K562 (cell line): ENCODE measurements around the gene EPB41L1. TPM values are rescaled to one million over a fixed set of nuclear protein-coding genes. Genes with fewer than 3 reads are reported as not detected.

Source experiments
- ATAC-seq: fragments of 200-7000 bp; cut with Tn5 transposase; 3 replicates; pipeline ENCODE4 v1.9.1; 2020; ENCODE audit warnings: moderate library complexity
- BruUV-seq: library from RNA; stranded (reverse); fragments of 400-500 nt; replicated peaks from 2 replicates; lab custom pipeline; 2021; lab: Mats Ljungman, UMichigan
- CTCF ChIA-PET: fragments of 300-600 bp; formaldehyde crosslinking; extraction: SDS; loops from one replicate; lab custom pipeline; 2021; ENCODE audit warnings: low intra/inter-chr PET ratio; lab: Yijun Ruan, JAX
- POLR2A ChIA-PET: fragments of 300-600, 350-650 bp; sonication (Branson Sonifier 250); formaldehyde crosslinking; extraction: SDS; loops from one replicate; lab custom pipeline; 2021; ENCODE audit warnings: antibody characterized with exemption, inconsistent platforms; lab: Yijun Ruan, JAX
- DNase-seq, 4 experiments: peaks; one replicate each; pipeline versions ENCODE4 v3.0.0 to v3.0.0-alpha.2; 2011 to 2018; ENCODE audit warnings: low spot score in 3 of 4, mixed read lengths in 3 of 4; ENCODE audit errors: extremely low read depth in 1 of 4
- FAIRE-seq: peaks from 2 replicates; lab custom pipeline; 2011; peaks lifted over from hg19 to GRCh38; lab: Jason Lieb, UNC
- H2AFZ ChIP-seq: 2 replicates; pipeline ENCODE4 v1.6.0; 2011; ENCODE audit warnings: low read depth, low read length, control low read depth, inconsistent platforms
- H3K27ac ChIP-seq: fragments of 200-600 bp; 3 replicates; pipeline ENCODE4 v1.8.0; 2011; ENCODE audit warnings: low read depth, mild to moderate bottlenecking, control low read depth, inconsistent platforms, low read length, moderate library complexity, mixed read lengths; ENCODE audit errors: extremely low read depth
- H3K27me3 ChIP-seq, 2 experiments: fragments of 300-600 bp in 1 of 2; 2 replicates in 1 of 2; 3 replicates in 1 of 2; pipeline versions ENCODE4 v1.6.0 to v1.8.0; 2011; ENCODE audit warnings: inconsistent platforms in 2 of 2, low read length in 2 of 2, mild to moderate bottlenecking in 1 of 2, mixed read lengths in 1 of 2, moderate library complexity in 1 of 2; ENCODE audit not compliant: control insufficient read depth in 2 of 2, insufficient read depth in 2 of 2
- H3K36me3 ChIP-seq: fragments of 300-600 bp; 3 replicates; pipeline ENCODE4 v1.8.0; 2011; ENCODE audit warnings: mild to moderate bottlenecking, low read length, inconsistent platforms; ENCODE audit not compliant: control insufficient read depth, insufficient read depth
- H3K4me1 ChIP-seq, 2 experiments: fragments of 200-600 bp in 1 of 2; replicated peaks in 1 of 2; 2 replicates in 1 of 2; 3 replicates in 1 of 2; pipeline versions ENCODE4 v1.5.1 to v1.8.0; 2011; ENCODE audit warnings: inconsistent platforms in 2 of 2, low read length in 2 of 2, mild to moderate bottlenecking in 1 of 2, mixed read lengths in 1 of 2, moderate library complexity in 1 of 2; ENCODE audit not compliant: control insufficient read depth in 2 of 2, insufficient read depth in 2 of 2
- H3K4me2 ChIP-seq: 2 replicates; pipeline ENCODE4 v1.6.1; 2011; ENCODE audit warnings: low read length, control low read depth, inconsistent platforms, mixed read lengths; ENCODE audit not compliant: insufficient read depth
- H3K4me3 ChIP-seq: fragments of 200-600 bp; sonication (generic), shearing (Covaris generic); 2 replicates; pipeline ENCODE4 v1.5.1; 2016; ENCODE audit warnings: control low read depth, inconsistent platforms
- H3K79me2 ChIP-seq: fragments of 200-600 bp; 3 replicates; pipeline ENCODE4 v1.8.0; 2011; ENCODE audit warnings: low read length, inconsistent platforms; ENCODE audit not compliant: control insufficient read depth, insufficient read depth
- H3K9ac ChIP-seq, 2 experiments: 2 replicates each; pipeline versions ENCODE4 v1.6.0 to v1.6.1; 2011; ENCODE audit warnings: low read depth in 2 of 2, low read length in 2 of 2, control low read depth in 1 of 2, inconsistent platforms in 1 of 2, mild to moderate bottlenecking in 1 of 2, mixed read lengths in 1 of 2; ENCODE audit not compliant: insufficient read depth in 1 of 2
- H3K9me1 ChIP-seq: one replicate; pipeline ENCODE4 v1.6.0; 2011; ENCODE audit warnings: inconsistent platforms, mild to moderate bottlenecking, low read length, moderate library complexity; ENCODE audit not compliant: control insufficient read depth, insufficient read depth
- H3K9me3 ChIP-seq: replicated peaks from 2 replicates; pipeline ENCODE4 v1.5.1; 2011; ENCODE audit warnings: low read depth, low read length, inconsistent platforms; ENCODE audit not compliant: control insufficient read depth, insufficient read depth
- H4K20me1 ChIP-seq: replicated peaks from 2 replicates; pipeline ENCODE4 v1.6.1; 2011; ENCODE audit warnings: low read length, inconsistent platforms, mixed read lengths; ENCODE audit not compliant: control insufficient read depth, insufficient read depth
- EZH2 ChIP-seq: IDR thresholded peaks from 2 replicates; pipeline ENCODE4 v1.6.1; 2012; ENCODE audit warnings: low read depth, mild to moderate bottlenecking, inconsistent platforms, low read length, borderline replicate concordance
- NR2C2 ChIP-seq, 2 experiments: fragments of 200-800 bp in 1 of 2; sonication (Bioruptor generic) in 1 of 2; sonication (generic) in 1 of 2; formaldehyde crosslinking in 1 of 2; IDR thresholded peaks; 2 replicates each; pipeline versions ENCODE4 v1.6.1 to v1.8.0; 2016 to 2022; ENCODE audit warnings: mild to moderate bottlenecking in 1 of 2, missing compliant biosample characterization in 1 of 2, missing genetic modification characterization in 1 of 2, missing genetic modification reagents in 1 of 2
- ZBTB8A ChIP-seq: fragments of 450-650 bp; IDR thresholded peaks from 2 replicates; pipeline ENCODE4 v1.6.1; 2018; ENCODE audit warnings: mild to moderate bottlenecking, moderate library complexity; ENCODE audit not compliant: partially characterized antibody
- ZNF197 ChIP-seq: fragments of 200-800 bp; sonication (Bioruptor generic); IDR thresholded peaks from 2 replicates; pipeline ENCODE4 v1.6.1; 2016; ENCODE audit warnings: low read depth, missing genetic modification characterization, missing compliant biosample characterization
- ZNF224 ChIP-seq: sonication (generic); formaldehyde crosslinking; IDR thresholded peaks from 2 replicates; pipeline ENCODE4 v1.8.0; 2022; ENCODE audit warnings: mild to moderate bottlenecking, missing genetic modification reagents
- ZNF586 ChIP-seq: fragments of 450-650 bp; formaldehyde crosslinking; conservative IDR thresholded peaks from 2 replicates; pipeline ENCODE4 v1.4.0; 2020; ENCODE audit warnings: mild to moderate bottlenecking, moderate library complexity
- WGBS: fragments of 100-300 bp; shearing (Covaris generic); methylation state at CpG from one replicate; pipeline ENCODE4 v1.1.6; 2016; ENCODE audit warnings: low coverage, mixed read lengths; ENCODE audit not compliant: insufficient coverage; ENCODE audit errors: missing lambda C conversion rate; 5-methylcytosine and 5-hydroxymethylcytosine counted together
- in situ Hi-C: fragments of 300-500 bp; cut with MboI; formaldehyde crosslinking; loops from 4 replicates; pipeline ENCODE4 v1.15.0; 2018; ENCODE audit warnings: inconsistent platforms, mixed read lengths
- intact Hi-C: fragments of 100-400 bp; cut with micrococcal nuclease; formaldehyde crosslinking; loops from 2 replicates; pipeline ENCODE4 v1.14.2; 2022
- polyA plus RNA-seq, 8 experiments: library from polyadenylated mRNA; depleted of rRNA in 4 of 8; stranded (reverse) in 5 of 8; unstranded in 3 of 8; fragments of >200 nt; fragmentation: Nextera tagmentation in 2 of 8; fragmentation: Illumina TruSeq in 1 of 8; extraction: Ambion mirVana in 2 of 8; extraction: Trizol in 1 of 8; gene quantifications; 2 replicates each; pipeline versions ENCODE4 v1.2.1 to v1.2.3, GENCODE V29; 2011 to 2014; ENCODE audit warnings: inconsistent platforms in 1 of 8, missing spikeins in 1 of 8
- total RNA-seq, 7 experiments: library from RNA; depleted of rRNA in 6 of 7; stranded (reverse); fragments of >200 nt in 6 of 7; fragmentation: Illumina TruSeq in 2 of 7; extraction: Trizol in 2 of 7; gene quantifications; 2 replicates each; pipeline versions ENCODE4 v1.2.1 to v1.2.3, GENCODE V29; 2011 to 2021; ENCODE audit warnings: low replicate concordance in 1 of 7
- TF ChIP-seq, protein P1 (sequence below): fragments of 450-650 bp; formaldehyde crosslinking; IDR thresholded peaks from 2 replicates; pipeline ENCODE4 v1.4.0; 2022; ENCODE audit warnings: missing genetic modification characterization
- TF ChIP-seq, protein P2 (sequence below), 2 experiments: fragments of 450-650 bp; conservative IDR thresholded peaks; 2 replicates each; pipeline ENCODE4 v1.6.1; 2017; ENCODE audit warnings: mild to moderate bottlenecking in 2 of 2, moderate library complexity in 2 of 2
- TF ChIP-seq, protein P3 (sequence below), 2 experiments: IDR thresholded peaks in 1 of 2; conservative IDR thresholded peaks in 1 of 2; 2 replicates each; pipeline ENCODE4 v1.6.1; 2016; ENCODE audit warnings: low read depth in 2 of 2, mild to moderate bottlenecking in 1 of 2, missing compliant biosample characterization in 1 of 2, missing genetic modification characterization in 1 of 2, moderate library complexity in 1 of 2

EPB41L1 gene
- total and polyA plus RNA-seq, 9 of the 15 experiments (the other 6 are each of a cell fraction or from before 2014, with no cell fraction given), result 0.11 to 4.3 (median 1.3) TPM

DNA sequence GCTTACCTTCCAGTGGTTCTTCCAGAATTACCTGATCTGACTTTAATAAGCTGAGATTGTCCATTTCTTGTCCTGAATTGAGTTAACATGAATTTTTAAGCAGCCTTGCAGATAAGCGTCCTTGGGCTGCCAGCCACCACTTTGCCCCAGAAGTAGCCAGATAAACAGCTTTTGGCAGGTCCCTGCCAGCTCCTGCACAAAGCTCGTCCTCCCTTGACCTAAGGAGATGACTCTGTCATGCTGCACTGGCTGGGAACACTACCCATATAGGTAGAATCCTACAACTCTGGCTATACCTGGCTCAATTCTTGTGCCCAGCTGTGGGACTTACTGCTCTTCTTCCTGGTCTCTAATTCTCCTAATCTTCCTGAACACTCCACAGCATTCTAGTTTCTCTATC lies 42.1 kb downstream of the EPB41L1 start:
- H3K27me3 ChIP-seq, result peaks cover 12 to 45% of the 10 kb centered on the region in 2 experiments; a peak in 3 of 5 replicates
- H3K4me2 ChIP-seq, result no peak overlapping the region
- no peaks in the 10 kb centered on the region for H3K9me3 ChIP-seq
- ATAC-seq (no peak), DNase-seq (no peak), FAIRE-seq (no peak)
- peaks cover 6% of the 10 kb centered on the region; the same call in 1 of the 2 replicates for H4K20me1 ChIP-seq
- H3K36me3 ChIP-seq, result no peaks in the 10 kb centered on the region
- 0% methylated on average over 2 of the region's 2 CpGs for WGBS
- BruUV-seq, result no TSS peak
- no peaks in the 10 kb centered on the region for H3K4me1 ChIP-seq
- H3K4me3 ChIP-seq, result no peak overlapping the region
- no peaks in the 10 kb centered on the region for H3K9me1 ChIP-seq
- POLR2A ChIA-PET, result no interaction called here
- intact Hi-C loops, result no loop called here
- H2AFZ ChIP-seq, result no peak overlapping the region
- H3K9ac ChIP-seq, result no peak overlapping the region
- in situ Hi-C loops, result loop anchor here (5.0 kb wide), 1 partner anchor 39 kb away; no protein-coding TSS in a partner anchor
- no peaks in the 10 kb centered on the region for H3K79me2 ChIP-seq
- no peak overlapping the region for H3K27ac ChIP-seq
- CTCF ChIA-PET, result no interaction called here
- TF ChIP-seq NR2C2 (CRISPR knock-in tag; IDR thresholded peaks at IDR 0.05), result no peak
- TF ChIP-seq NR2C2 (tag; IDR thresholded peaks at IDR 0.05), result no peak
- TF ChIP-seq, protein P1, sequence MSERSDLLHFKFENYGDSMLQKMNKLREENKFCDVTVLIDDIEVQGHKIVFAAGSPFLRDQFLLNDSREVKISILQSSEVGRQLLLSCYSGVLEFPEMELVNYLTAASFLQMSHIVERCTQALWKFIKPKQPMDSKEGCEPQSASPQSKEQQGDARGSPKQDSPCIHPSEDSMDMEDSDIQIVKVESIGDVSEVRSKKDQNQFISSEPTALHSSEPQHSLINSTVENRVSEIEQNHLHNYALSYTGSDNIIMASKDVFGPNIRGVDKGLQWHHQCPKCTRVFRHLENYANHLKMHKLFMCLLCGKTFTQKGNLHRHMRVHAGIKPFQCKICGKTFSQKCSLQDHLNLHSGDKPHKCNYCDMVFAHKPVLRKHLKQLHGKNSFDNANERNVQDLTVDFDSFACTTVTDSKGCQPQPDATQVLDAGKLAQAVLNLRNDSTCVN (CRISPR knock-in tag), result no peak
- TF ChIP-seq, protein P2, sequence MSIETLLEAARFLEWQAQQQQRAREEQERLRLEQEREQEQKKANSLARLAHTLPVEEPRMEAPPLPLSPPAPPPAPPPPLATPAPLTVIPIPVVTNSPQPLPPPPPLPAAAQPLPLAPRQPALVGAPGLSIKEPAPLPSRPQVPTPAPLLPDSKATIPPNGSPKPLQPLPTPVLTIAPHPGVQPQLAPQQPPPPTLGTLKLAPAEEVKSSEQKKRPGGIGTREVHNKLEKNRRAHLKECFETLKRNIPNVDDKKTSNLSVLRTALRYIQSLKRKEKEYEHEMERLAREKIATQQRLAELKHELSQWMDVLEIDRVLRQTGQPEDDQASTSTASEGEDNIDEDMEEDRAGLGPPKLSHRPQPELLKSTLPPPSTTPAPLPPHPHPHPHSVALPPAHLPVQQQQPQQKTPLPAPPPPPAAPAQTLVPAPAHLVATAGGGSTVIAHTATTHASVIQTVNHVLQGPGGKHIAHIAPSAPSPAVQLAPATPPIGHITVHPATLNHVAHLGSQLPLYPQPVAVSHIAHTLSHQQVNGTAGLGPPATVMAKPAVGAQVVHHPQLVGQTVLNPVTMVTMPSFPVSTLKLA (conservative IDR thresholded peaks at IDR 0.05), result no peak
- TF ChIP-seq ZNF197, result no peak
- TF ChIP-seq, protein P3, sequence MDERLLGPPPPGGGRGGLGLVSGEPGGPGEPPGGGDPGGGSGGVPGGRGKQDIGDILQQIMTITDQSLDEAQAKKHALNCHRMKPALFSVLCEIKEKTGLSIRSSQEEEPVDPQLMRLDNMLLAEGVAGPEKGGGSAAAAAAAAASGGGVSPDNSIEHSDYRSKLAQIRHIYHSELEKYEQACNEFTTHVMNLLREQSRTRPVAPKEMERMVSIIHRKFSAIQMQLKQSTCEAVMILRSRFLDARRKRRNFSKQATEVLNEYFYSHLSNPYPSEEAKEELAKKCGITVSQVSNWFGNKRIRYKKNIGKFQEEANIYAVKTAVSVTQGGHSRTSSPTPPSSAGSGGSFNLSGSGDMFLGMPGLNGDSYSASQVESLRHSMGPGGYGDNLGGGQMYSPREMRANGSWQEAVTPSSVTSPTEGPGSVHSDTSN (CRISPR knock-in tag; IDR thresholded peaks at IDR 0.05; ENCODE audit: low read depth), result no peak
- TF ChIP-seq, protein P3 (tag; conservative IDR thresholded peaks at IDR 0.05; ENCODE audit: low read depth), result no peak
- no peak for TF ChIP-seq ZNF586
- no peak for TF ChIP-seq ZBTB8A
- TF ChIP-seq EZH2, result no peak
- TF ChIP-seq ZNF224, result no peak
